K562 (cell line): Measurements from ENCODE around the gene CACNA1I. TPM values are rescaled to one million over a fixed set of nuclear protein-coding genes. Genes with fewer than 3 reads are reported as not detected.
"Not testable (repeated sequence)": the region's sequence is repeated elsewhere in the genome, so short reads cannot be mapped to it uniquely, and the experiment has no call there.

ENCODE experiments used
- ATAC-seq: fragments of 200-7000 bp; cut with Tn5 transposase; 3 replicates; pipeline ENCODE4 v1.9.1; 2020; ENCODE audit warnings: moderate library complexity
- BruUV-seq: library from RNA; stranded (reverse); fragments of 400-500 nt; replicated peaks from 2 replicates; lab custom pipeline; 2021; lab: Mats Ljungman, UMichigan
- CTCF ChIA-PET: fragments of 300-600 bp; formaldehyde crosslinking; extraction: SDS; loops from one replicate; lab custom pipeline; 2021; ENCODE audit warnings: low intra/inter-chr PET ratio; lab: Yijun Ruan, JAX
- POLR2A ChIA-PET: fragments of 300-600, 350-650 bp; sonication (Branson Sonifier 250); formaldehyde crosslinking; extraction: SDS; loops from one replicate; lab custom pipeline; 2021; ENCODE audit warnings: antibody characterized with exemption, inconsistent platforms; lab: Yijun Ruan, JAX
- DNase-seq, 4 experiments: peaks; one replicate each; pipeline versions ENCODE4 v3.0.0 to v3.0.0-alpha.2; 2011 to 2018; ENCODE audit warnings: low spot score in 3 of 4, mixed read lengths in 3 of 4; ENCODE audit errors: extremely low read depth in 1 of 4
- FAIRE-seq: peaks from 2 replicates; lab custom pipeline; 2011; peaks lifted over from hg19 to GRCh38; lab: Jason Lieb, UNC
- H2AFZ ChIP-seq: 2 replicates; pipeline ENCODE4 v1.6.0; 2011; ENCODE audit warnings: low read depth, low read length, control low read depth, inconsistent platforms
- H3K27ac ChIP-seq: fragments of 200-600 bp; 3 replicates; pipeline ENCODE4 v1.8.0; 2011; ENCODE audit warnings: low read depth, mild to moderate bottlenecking, control low read depth, inconsistent platforms, low read length, moderate library complexity, mixed read lengths; ENCODE audit errors: extremely low read depth
- H3K27me3 ChIP-seq, 2 experiments: fragments of 300-600 bp in 1 of 2; 2 replicates in 1 of 2; 3 replicates in 1 of 2; pipeline versions ENCODE4 v1.6.0 to v1.8.0; 2011; ENCODE audit warnings: inconsistent platforms in 2 of 2, low read length in 2 of 2, mild to moderate bottlenecking in 1 of 2, mixed read lengths in 1 of 2, moderate library complexity in 1 of 2; ENCODE audit not compliant: control insufficient read depth in 2 of 2, insufficient read depth in 2 of 2
- H3K36me3 ChIP-seq: fragments of 300-600 bp; 3 replicates; pipeline ENCODE4 v1.8.0; 2011; ENCODE audit warnings: mild to moderate bottlenecking, low read length, inconsistent platforms; ENCODE audit not compliant: control insufficient read depth, insufficient read depth
- H3K4me1 ChIP-seq, 2 experiments: fragments of 200-600 bp in 1 of 2; replicated peaks in 1 of 2; 2 replicates in 1 of 2; 3 replicates in 1 of 2; pipeline versions ENCODE4 v1.5.1 to v1.8.0; 2011; ENCODE audit warnings: inconsistent platforms in 2 of 2, low read length in 2 of 2, mild to moderate bottlenecking in 1 of 2, mixed read lengths in 1 of 2, moderate library complexity in 1 of 2; ENCODE audit not compliant: control insufficient read depth in 2 of 2, insufficient read depth in 2 of 2
- H3K4me2 ChIP-seq: 2 replicates; pipeline ENCODE4 v1.6.1; 2011; ENCODE audit warnings: low read length, control low read depth, inconsistent platforms, mixed read lengths; ENCODE audit not compliant: insufficient read depth
- H3K4me3 ChIP-seq: fragments of 200-600 bp; sonication (generic), shearing (Covaris generic); 2 replicates; pipeline ENCODE4 v1.5.1; 2016; ENCODE audit warnings: control low read depth, inconsistent platforms
- H3K79me2 ChIP-seq: fragments of 200-600 bp; 3 replicates; pipeline ENCODE4 v1.8.0; 2011; ENCODE audit warnings: low read length, inconsistent platforms; ENCODE audit not compliant: control insufficient read depth, insufficient read depth
- H3K9ac ChIP-seq, 2 experiments: 2 replicates each; pipeline versions ENCODE4 v1.6.0 to v1.6.1; 2011; ENCODE audit warnings: low read depth in 2 of 2, low read length in 2 of 2, control low read depth in 1 of 2, inconsistent platforms in 1 of 2, mild to moderate bottlenecking in 1 of 2, mixed read lengths in 1 of 2; ENCODE audit not compliant: insufficient read depth in 1 of 2
- H3K9me1 ChIP-seq: one replicate; pipeline ENCODE4 v1.6.0; 2011; ENCODE audit warnings: inconsistent platforms, mild to moderate bottlenecking, low read length, moderate library complexity; ENCODE audit not compliant: control insufficient read depth, insufficient read depth
- H3K9me3 ChIP-seq: replicated peaks from 2 replicates; pipeline ENCODE4 v1.5.1; 2011; ENCODE audit warnings: low read depth, low read length, inconsistent platforms; ENCODE audit not compliant: control insufficient read depth, insufficient read depth
- H4K20me1 ChIP-seq: replicated peaks from 2 replicates; pipeline ENCODE4 v1.6.1; 2011; ENCODE audit warnings: low read length, inconsistent platforms, mixed read lengths; ENCODE audit not compliant: control insufficient read depth, insufficient read depth
- ESRRB ChIP-seq: fragments of 250-450 bp; sonication (Bioruptor Pico); IDR thresholded peaks from 2 replicates; pipeline ENCODE4 v1.5.0; 2020; ENCODE audit warnings: mild to moderate bottlenecking, moderate library complexity, borderline replicate concordance
- ETV5 ChIP-seq: sonication (generic); formaldehyde crosslinking; IDR thresholded peaks from 2 replicates; pipeline ENCODE4 v1.4.0; 2020; ENCODE audit warnings: low read depth, mild to moderate bottlenecking, missing genetic modification reagents
- FUS ChIP-seq: fragments of 200-400 bp; formaldehyde crosslinking; optimal IDR thresholded peaks from 2 replicates; pipeline ENCODE3; 2017; ENCODE audit warnings: low read depth, low read length
- GABPB2 ChIP-seq: fragments of 250-450 bp; sonication (Bioruptor Pico); conservative IDR thresholded peaks from 2 replicates; pipeline ENCODE4 v1.5.1; 2021; ENCODE audit warnings: mild to moderate bottlenecking
- HDGF ChIP-seq: fragments of 450-650 bp; IDR thresholded peaks from 2 replicates; pipeline ENCODE4 v1.6.1; 2016
- HLTF ChIP-seq: fragments of 450-650 bp; IDR thresholded peaks from 2 replicates; pipeline ENCODE4 v1.6.1; 2016
- KAT7 ChIP-seq: sonication (generic); formaldehyde crosslinking; IDR thresholded peaks from 2 replicates; pipeline ENCODE4 v1.8.0; 2022; ENCODE audit warnings: missing genetic modification reagents, mild to moderate bottlenecking, borderline replicate concordance
- NELFE ChIP-seq: IDR thresholded peaks from 2 replicates; pipeline ENCODE4 v1.6.1; 2011; ENCODE audit warnings: mild to moderate bottlenecking; ENCODE audit not compliant: insufficient read depth, insufficient read length
- TEAD1 ChIP-seq, 2 experiments: fragments of 450-650 bp in 1 of 2; sonication (generic) in 1 of 2; formaldehyde crosslinking; IDR thresholded peaks; 2 replicates each; pipeline versions ENCODE4 v1.4.0 to v1.8.0; 2020 to 2022; ENCODE audit warnings: mild to moderate bottlenecking in 2 of 2, missing genetic modification reagents in 1 of 2
- WGBS: fragments of 100-300 bp; shearing (Covaris generic); methylation state at CpG from one replicate; pipeline ENCODE4 v1.1.6; 2016; ENCODE audit warnings: low coverage, mixed read lengths; ENCODE audit not compliant: insufficient coverage; ENCODE audit errors: missing lambda C conversion rate; 5-methylcytosine and 5-hydroxymethylcytosine counted together
- in situ Hi-C: fragments of 300-500 bp; cut with MboI; formaldehyde crosslinking; loops from 4 replicates; pipeline ENCODE4 v1.15.0; 2018; ENCODE audit warnings: inconsistent platforms, mixed read lengths
- intact Hi-C: fragments of 100-400 bp; cut with micrococcal nuclease; formaldehyde crosslinking; loops from 2 replicates; pipeline ENCODE4 v1.14.2; 2022
- polyA plus RNA-seq, 8 experiments: library from polyadenylated mRNA; depleted of rRNA in 4 of 8; stranded (reverse) in 5 of 8; unstranded in 3 of 8; fragments of >200 nt; fragmentation: Nextera tagmentation in 2 of 8; fragmentation: Illumina TruSeq in 1 of 8; extraction: Ambion mirVana in 2 of 8; extraction: Trizol in 1 of 8; gene quantifications; 2 replicates each; pipeline versions ENCODE4 v1.2.1 to v1.2.3, GENCODE V29; 2011 to 2014; ENCODE audit warnings: inconsistent platforms in 1 of 8, missing spikeins in 1 of 8
- total RNA-seq, 7 experiments: library from RNA; depleted of rRNA in 6 of 7; stranded (reverse); fragments of >200 nt in 6 of 7; fragmentation: Illumina TruSeq in 2 of 7; extraction: Trizol in 2 of 7; gene quantifications; 2 replicates each; pipeline versions ENCODE4 v1.2.1 to v1.2.3, GENCODE V29; 2011 to 2021; ENCODE audit warnings: low replicate concordance in 1 of 7
- TF ChIP-seq, protein P1 (sequence below), 2 experiments: IDR thresholded peaks in 1 of 2; conservative IDR thresholded peaks in 1 of 2; 2 replicates each; pipeline ENCODE4 v1.6.1; 2016; ENCODE audit warnings: low read depth in 2 of 2, mild to moderate bottlenecking in 1 of 2, missing compliant biosample characterization in 1 of 2, missing genetic modification characterization in 1 of 2, moderate library complexity in 1 of 2

The CACNA1I gene
- total and polyA plus RNA-seq, 9 of the 15 experiments (the other 6 are each of a cell fraction or from before 2014, with no cell fraction given), result 0.01 to 0.79 (median 0.32) TPM; not detected in 1

DNA sequence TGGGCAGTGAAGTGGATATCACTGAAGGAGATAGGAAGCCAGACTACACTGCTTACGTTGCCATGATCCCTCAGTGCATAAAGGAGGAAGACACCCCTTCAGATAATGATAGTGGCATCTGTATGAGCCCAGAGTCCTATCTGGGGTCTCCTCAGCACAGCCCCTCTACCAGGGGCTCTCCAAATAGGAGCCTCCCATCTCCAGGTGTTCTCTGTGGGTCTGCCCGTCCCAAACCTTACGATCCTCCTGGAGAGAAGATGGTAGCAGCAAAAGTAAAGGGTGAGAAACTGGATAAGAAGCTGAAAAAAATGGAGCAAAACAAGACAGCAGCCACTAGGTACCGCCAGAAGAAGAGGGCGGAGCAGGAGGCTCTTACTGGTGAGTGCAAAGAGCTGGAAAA is 48.5 kb upstream of the CACNA1I start:
- Histone ChIP-seq H3K36me3 (peaks cover 51% of the 10 kb centered on the region; the same call in 2 of the 3 replicates), H3K4me2 (peak overlapping the region; percentile 97), H3K27ac (peak overlapping the region; percentile 100), H3K9ac (peak overlapping the region; percentile 77 to 100; a peak in 3 of 4 replicates), H4K20me1 (peaks cover 28% of the 10 kb centered on the region), H3K4me3 (peak overlapping the region; percentile 99), H3K4me1 (peaks cover 23 to 39% of the 10 kb centered on the region in 2 experiments; a peak in 4 of 5 replicates), H3K79me2 (peaks cover 66% of the 10 kb centered on the region)
- CTCF ChIA-PET, DNase-seq, BruUV-seq, H3K9me1 ChIP-seq, H2AFZ ChIP-seq, H3K9me3 ChIP-seq, in situ Hi-C loops, ATAC-seq, H3K27me3 ChIP-seq: not testable (repeated sequence)
- POLR2A ChIA-PET, result interaction anchor here (0.6 to 6.1 kb wide), 24 partner anchors 9 to 598 kb away, joined by 3 to 106 read pairs (median 5); partner anchors contain the start of genes MIEF1, RPL3, RPS19BP1 and TAB1
- WGBS, result 3% methylated on average over 3 of the region's 5 CpGs
- peak; percentile 62 for FAIRE-seq
- 0 out of 2 replicates have a peak, but pooled peaks have one; percentile 2 for TF ChIP-seq KAT7 (CRISPR knock-in tag)
- intact Hi-C loops, result loop anchor here (10.0 kb wide), 1 partner anchor 347 kb away; no protein-coding TSS in a partner anchor

DNA sequence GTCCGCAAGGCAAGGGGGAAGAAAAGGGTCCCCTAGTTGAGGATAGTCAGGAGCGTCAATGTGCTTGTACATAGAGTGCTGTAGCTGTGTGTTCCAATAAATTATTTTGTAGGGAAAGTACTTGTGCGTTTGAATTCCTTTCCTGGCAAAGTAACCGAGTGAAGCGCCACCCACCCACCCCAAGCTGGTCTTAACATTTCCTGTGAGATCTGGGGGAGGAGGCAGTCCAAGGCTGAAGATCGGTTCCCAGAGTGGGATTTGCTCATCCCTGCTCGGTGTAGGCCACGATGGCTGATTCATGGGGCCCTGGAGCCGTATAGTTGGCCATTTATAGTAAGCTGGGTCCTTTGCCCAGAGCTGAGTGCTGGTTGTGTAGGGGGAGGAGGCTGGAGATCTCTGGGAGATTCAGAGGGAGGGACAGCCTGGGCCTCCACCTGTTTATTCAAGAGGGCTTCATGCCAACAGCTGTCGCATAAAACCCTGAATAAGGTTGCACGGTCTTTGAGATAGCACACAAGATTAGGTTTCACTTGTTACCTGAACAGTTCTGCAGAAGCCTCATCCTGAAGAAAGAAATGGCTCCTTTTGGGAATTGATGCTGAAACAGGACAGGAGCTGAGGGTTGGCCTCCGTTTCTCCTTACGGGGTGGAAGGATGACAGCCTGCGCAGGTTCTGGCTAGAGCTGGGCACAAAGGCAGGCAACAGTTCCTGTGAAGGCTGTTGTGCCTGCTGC is 47.8 kb upstream of the CACNA1I start:
- no peak for FAIRE-seq
- ChIA-PET POLR2A (interaction anchor here (0.6 to 6.1 kb wide), 47 partner anchors 8 to 1349 kb away, joined by 3 to 106 read pairs (median 4); partner anchors contain the start of genes CBX7, MIEF1, RPL3 and RPS19BP1), CTCF (no interaction called here)
- H3K4me3 ChIP-seq, result peak overlapping the region; percentile 99
- intact Hi-C loops (loop anchor here (10.0 kb wide), 1 partner anchor 348 kb away; no protein-coding TSS in a partner anchor), in situ Hi-C loops (no loop called here)
- no peaks in the 10 kb centered on the region for H3K9me3 ChIP-seq
- no peak overlapping the region for H2AFZ ChIP-seq
- peaks cover 63% of the 10 kb centered on the region for H3K79me2 ChIP-seq
- H3K36me3 ChIP-seq, result peaks cover 48% of the 10 kb centered on the region; the same call in 2 of the 3 replicates
- no peak for DNase-seq
- peaks cover 28% of the 10 kb centered on the region for H4K20me1 ChIP-seq
- ATAC-seq, result peak; percentile 8
- no TSS peak for BruUV-seq
- H3K27me3 ChIP-seq, result no peaks in the 10 kb centered on the region
- peaks cover 20 to 39% of the 10 kb centered on the region in 2 experiments; a peak in 4 of 5 replicates for H3K4me1 ChIP-seq
- H3K27ac ChIP-seq, result peak overlapping the region; percentile 43; the same call in 2 of the 3 replicates
- 10% methylated on average over 14 of the region's 14 CpGs for WGBS
- peak overlapping the region; percentile 88 to 100 for H3K9ac ChIP-seq
- H3K9me1 ChIP-seq, result no peaks in the 10 kb centered on the region
- H3K4me2 ChIP-seq, result peak overlapping the region; percentile 97
- TF ChIP-seq HDGF (no peak), TEAD1 (CRISPR knock-in tag; IDR thresholded peaks at IDR 0.05) (peak in 1 of 2 experiments; percentile 28; a peak in 1 of 4 replicates), GABPB2 (CRISPR knock-in tag) (no peak), HLTF (no peak), NELFE (no peak), FUS (no peak), ESRRB (CRISPR knock-in tag) (peak; percentile 64; the same call in 1 of the 2 replicates), ETV5 (no peak)
- TF ChIP-seq, protein P1, sequence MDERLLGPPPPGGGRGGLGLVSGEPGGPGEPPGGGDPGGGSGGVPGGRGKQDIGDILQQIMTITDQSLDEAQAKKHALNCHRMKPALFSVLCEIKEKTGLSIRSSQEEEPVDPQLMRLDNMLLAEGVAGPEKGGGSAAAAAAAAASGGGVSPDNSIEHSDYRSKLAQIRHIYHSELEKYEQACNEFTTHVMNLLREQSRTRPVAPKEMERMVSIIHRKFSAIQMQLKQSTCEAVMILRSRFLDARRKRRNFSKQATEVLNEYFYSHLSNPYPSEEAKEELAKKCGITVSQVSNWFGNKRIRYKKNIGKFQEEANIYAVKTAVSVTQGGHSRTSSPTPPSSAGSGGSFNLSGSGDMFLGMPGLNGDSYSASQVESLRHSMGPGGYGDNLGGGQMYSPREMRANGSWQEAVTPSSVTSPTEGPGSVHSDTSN (CRISPR knock-in tag; IDR thresholded peaks at IDR 0.05; ENCODE audit: low read depth), result no peak
- TF ChIP-seq, protein P1 (tag; conservative IDR thresholded peaks at IDR 0.05; ENCODE audit: low read depth), result no peak
